ENCODE measurements around the gene GPR82.
"Not testable (repeated sequence)": the region's sequence is repeated elsewhere in the genome, so short reads cannot be mapped to it uniquely, and the experiment has no call there.

Gene GPR82, protein sequence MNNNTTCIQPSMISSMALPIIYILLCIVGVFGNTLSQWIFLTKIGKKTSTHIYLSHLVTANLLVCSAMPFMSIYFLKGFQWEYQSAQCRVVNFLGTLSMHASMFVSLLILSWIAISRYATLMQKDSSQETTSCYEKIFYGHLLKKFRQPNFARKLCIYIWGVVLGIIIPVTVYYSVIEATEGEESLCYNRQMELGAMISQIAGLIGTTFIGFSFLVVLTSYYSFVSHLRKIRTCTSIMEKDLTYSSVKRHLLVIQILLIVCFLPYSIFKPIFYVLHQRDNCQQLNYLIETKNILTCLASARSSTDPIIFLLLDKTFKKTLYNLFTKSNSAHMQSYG

DNA sequence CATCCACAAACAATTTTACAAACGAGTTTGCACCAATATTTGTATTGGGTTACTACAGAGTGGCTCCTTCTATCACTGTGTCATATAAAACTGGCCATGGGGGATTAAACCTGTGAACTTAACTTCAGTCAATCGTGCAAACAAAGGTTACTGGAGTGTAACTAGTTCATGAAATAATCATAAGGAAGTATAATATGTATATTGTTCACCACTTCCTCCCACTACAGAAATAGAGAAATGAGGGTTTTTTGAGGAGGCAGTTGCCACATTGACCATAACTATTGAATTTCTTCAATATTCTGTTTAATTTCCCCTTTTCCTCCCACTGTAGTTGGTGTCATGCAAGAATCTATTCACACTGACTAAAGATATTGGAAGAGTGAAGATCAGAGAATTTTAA is at the start of gene GPR82:
TSS of gene GPR82 (plus strand) at position 356 of the 400 bp plus-strand sequence. CDS start 2,846 bp downstream, outside the sequence.
- DNase-seq (ENCODE audit: low read depth) = no peak

DNA sequence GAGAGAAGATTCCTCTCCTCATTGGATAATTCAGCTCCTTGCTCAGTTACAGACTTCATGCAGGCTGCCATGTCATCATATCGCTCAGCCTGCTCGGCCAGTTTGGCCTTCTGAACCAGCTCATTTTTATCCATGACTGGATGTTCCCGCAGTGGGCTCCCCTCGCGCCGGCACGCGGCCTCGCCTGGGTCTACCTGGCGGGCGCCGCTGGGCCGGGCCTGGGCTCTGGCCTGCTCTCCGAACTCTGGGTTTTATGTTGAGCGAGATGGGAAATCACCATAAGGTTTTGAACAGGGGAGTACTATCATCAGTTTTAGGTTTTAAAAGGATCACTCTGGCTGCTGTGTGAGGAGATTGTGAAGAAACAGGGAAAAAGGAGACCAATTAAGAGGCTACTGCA is 47.6 kb upstream of the GPR82 start:
- not testable (repeated sequence) for DNase-seq (ENCODE audit: low read depth)

DNA sequence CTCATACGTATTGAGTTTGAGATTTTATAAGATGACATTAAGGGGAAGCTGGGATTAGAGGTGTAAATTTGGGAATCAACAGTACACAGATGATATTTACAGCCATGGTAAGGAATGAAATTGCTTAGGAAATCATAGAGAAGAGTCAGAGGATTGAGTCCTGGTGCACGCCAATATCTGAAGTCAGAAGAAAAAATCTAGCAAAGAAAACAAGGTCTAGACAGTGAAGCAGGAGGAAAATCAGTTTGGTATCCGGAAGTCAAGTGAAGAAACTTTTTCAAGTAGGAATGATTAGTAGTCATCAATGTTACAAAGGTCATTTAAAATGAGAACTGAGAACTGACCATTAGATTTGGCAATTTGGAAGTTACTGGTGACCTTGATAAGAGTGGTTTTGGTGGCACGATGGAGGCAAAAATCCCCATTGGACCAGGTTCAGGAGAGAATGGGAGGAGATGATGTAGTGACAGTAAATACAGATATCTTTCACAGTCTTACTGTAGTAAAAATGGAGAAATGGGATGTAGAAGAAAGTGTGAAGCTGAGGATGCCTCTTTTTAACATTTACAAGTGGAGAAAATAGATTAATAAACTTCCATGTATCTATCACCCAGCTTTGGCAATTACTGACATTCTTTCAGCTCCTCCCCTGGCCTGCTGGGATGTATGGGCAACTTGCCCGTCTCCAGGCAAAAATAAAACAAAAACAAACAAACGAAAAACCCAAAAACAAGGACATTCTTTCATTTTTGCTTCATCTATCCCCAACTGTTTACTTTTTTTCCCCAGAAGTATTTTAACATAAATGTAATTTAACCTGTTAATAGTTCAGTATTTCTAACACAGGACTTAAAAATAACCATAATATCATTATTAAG is 46.6 kb upstream of the GPR82 start:
- no peak for DNase-seq (ENCODE audit: low read depth)

DNA sequence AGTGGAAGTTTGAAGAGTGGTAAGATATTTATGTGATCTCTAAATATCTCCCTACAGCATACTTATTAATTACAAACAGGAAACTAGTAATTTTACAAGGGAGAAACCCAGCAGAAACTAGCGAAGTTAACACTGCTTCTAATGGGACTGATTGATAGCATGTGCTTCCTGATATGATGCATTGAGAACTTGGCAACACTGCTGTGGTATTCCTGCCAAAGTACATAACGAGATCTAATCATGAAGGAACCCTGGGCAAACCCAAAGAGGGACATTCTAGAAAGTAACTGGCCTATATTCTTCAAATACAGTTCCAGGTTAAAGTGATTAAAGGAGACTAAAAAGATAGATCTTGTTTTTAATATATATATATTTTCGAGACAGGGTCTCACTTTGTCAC is 39.8 kb upstream of the GPR82 start:
- DNase-seq (ENCODE audit: low read depth) = no peak

DNA sequence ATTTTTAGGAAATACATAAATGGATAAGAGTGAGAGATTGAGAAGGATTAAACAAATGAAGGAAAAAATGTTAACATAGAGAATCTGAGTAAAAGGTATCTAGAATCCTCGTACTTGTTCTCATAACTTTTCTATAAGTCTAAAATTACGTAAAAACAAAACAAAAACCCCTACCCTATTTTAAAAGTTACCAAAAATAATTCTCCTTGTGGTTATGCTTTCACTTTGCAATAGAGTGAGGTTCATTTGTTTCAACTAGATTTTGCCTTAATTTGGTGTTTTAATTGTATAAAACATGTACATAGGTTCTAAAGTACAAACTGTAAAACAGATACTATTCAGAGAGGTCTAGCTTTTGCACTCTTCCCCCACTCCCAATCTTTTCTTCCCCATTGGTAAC is 39.0 kb upstream of the GPR82 start:
- no peak for DNase-seq (ENCODE audit: low read depth)

- no peak for DNase-seq (ENCODE audit: low read depth)
Measured at GRCh38 chrX:41686788-41687187, 37.2 kb upstream of the GPR82 start.

- no peak for DNase-seq (ENCODE audit: low read depth)
Measured at GRCh38 chrX:41688156-41688555, 35.8 kb upstream of the GPR82 start.

DNA sequence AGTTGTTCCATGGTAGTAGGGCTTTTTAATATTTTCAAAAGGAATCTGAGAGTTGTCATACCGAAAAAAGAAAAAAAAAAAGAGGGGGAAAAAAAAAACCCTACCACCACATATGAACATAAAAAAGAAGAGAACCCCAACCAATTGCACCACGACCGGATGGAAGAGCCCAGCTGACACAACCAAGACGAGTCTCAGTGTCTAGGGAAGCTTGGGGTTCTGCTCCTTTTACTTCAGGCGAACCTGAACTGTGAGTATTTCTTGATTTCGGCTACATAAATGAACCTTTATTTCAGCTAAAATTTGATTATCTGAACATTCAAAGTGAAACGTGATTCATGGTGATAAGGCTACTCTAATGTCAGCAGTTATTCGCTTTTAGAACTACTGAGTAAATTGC is 35.1 kb upstream of the GPR82 start, which contains the start of gene GPR34:
TSS of gene GPR34 (plus strand) at position 139 of the 400 bp plus-strand sequence. CDS start 6,661 bp downstream, outside the sequence.
- DNase-seq (ENCODE audit: low read depth) = no peak

- DNase-seq (ENCODE audit: low read depth) = no peak
Measured at GRCh38 chrX:41689711-41690110, 34.3 kb upstream of the GPR82 start.

- no peak for DNase-seq (ENCODE audit: low read depth)
Measured at GRCh38 chrX:41692162-41692749, 31.7 kb upstream of the GPR82 start.

- no peak for DNase-seq (ENCODE audit: low read depth)
Measured at GRCh38 chrX:41693024-41693423, 31.0 kb upstream of the GPR82 start.

- DNase-seq (ENCODE audit: low read depth) = no peak
Measured at GRCh38 chrX:41695426-41695825, 28.6 kb upstream of the GPR82 start.

DNA sequence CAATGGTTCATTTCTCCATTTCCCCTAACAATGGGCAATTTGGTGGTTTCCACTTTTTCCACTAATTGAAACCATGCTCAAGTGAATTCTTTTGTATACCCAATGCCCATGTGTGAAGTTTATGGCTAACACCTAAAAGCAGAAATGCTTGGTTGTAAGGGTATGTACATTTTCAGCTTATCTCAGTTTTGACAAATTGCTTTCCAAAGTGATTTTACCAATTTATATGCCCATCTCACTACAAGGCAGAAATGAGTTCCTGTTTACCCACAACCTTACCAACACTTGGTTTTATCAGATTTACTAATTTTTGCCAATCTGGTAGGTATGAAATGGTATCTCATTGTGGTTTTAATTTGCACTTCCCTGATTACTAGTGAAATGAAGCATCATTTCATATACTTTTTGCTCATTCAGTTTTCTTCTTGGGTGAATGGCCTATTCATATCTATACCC is 20.4 kb upstream of the GPR82 start:
- no peak for DNase-seq (ENCODE audit: low read depth)

- DNase-seq (ENCODE audit: low read depth) = no peak
Measured at GRCh38 chrX:41705042-41705441, 18.9 kb upstream of the GPR82 start.

DNA sequence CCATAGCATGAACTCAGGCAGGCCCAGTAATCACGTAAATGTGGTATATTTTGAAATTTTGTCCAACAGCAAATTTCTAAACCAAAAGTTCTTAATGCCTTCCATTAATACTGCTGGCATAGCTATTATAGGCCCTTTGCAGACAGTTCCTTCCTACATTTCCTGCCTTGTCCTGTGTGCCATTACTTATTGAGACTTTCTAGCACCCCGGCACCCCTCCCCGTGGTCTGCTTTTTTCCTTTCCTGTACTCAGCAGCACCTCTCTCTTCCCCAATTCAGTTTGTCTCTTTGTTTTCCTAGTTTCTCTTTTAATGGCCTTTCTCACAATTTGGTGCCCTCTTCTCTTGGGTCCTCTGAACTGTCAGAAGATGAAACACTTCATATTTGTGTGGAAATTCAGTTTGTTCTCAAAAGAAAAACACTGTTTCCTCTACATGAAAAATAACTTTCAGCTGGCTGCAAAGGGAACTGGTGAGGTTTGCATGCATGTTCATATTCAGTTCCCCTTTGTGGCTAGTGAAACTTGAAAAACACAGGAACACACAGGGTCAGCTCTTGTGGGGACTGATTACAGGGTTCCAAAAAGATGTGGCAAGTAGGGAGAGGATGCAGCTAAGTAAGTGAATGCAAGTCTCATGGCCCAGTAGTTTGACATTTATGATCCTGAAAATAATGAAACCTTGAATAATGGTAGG is 18.2 kb upstream of the GPR82 start:
- no peak for DNase-seq (ENCODE audit: low read depth)

GRCh38 chrX:41707218-41707617 is 16.8 kb upstream of the GPR82 start:
- DNase-seq (ENCODE audit: low read depth) = no peak

- DNase-seq (ENCODE audit: low read depth) = no peak
Measured at GRCh38 chrX:41708486-41708885, 15.5 kb upstream of the GPR82 start.

- no peak for DNase-seq (ENCODE audit: low read depth)
Measured at GRCh38 chrX:41711021-41711667, 12.8 kb upstream of the GPR82 start.

DNA sequence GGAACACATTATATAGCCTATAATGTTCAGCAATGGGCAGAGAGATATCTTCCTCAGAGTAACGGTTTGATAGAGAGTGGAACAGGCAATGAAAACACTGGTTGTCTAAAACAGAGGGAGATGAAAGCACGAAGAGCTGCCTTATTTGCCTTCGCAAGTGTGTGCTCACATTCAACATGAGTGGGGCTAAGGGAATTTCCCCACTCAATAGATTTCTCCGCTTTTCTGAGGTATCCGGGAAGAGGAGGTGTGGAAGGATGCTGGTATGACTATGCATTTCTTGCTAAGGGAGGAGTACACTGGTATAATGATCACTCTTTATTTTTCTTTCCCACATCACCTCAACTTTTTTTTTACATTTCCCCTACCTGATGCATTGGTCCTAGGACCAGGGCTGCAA is 7.8 kb upstream of the GPR82 start:
- no peak for DNase-seq (ENCODE audit: low read depth)

GRCh38 chrX:41716767-41717473 is 7.1 kb upstream of the GPR82 start:
- DNase-seq (ENCODE audit: low read depth) = no peak
